Colonic mucosa (tissue), 4 donors: Measurements from ENCODE around the gene PLXNA4. TPM values are rescaled to one million over a fixed set of nuclear protein-coding genes. Genes with fewer than 3 reads are reported as not detected.

Source experiments
- DNase-seq: peaks from one replicate; pipeline ENCODE4 v3.0.0-alpha.2; 2020
- H3K27ac ChIP-seq: fragments of 200-600 bp; one replicate; pipeline ENCODE4 v1.8.0; 2021
- H3K27me3 ChIP-seq: fragments of 200-600 bp; one replicate; pipeline ENCODE4 v1.8.0; 2021
- H3K36me3 ChIP-seq: fragments of 200-600 bp; one replicate; pipeline ENCODE4 v1.8.0; 2021
- H3K4me1 ChIP-seq: fragments of 200-600 bp; one replicate; pipeline ENCODE4 v1.8.0; 2021; ENCODE audit warnings: mild to moderate bottlenecking
- H3K4me3 ChIP-seq: fragments of 200-600 bp; one replicate; pipeline ENCODE4 v1.8.0; 2021
- H3K9ac ChIP-seq, 2 donors: one replicate each; pipeline ENCODE4 v1.7.0; 2013; ENCODE audit warnings: control low read depth in 2 of 2, low read depth in 2 of 2, low read length in 2 of 2
- H3K9me3 ChIP-seq: fragments of 200-600 bp; one replicate; pipeline ENCODE4 v1.8.0; 2021
- intact Hi-C: fragments of 100-400 bp; cut with DNase I; formaldehyde crosslinking; loops from one replicate; pipeline ENCODE4 v1.14.1; 2022
- total RNA-seq, 2 donors: library from RNA; stranded (reverse); fragmentation: NEBNext Ultra II Directional in 1 of 2; extraction: Animal tissue kit (Norgen Biotek cat#: 25700) in 1 of 2; gene quantifications; one replicate each; pipeline ENCODE4 v1.2.1, GENCODE V29; 2021
- TF ChIP-seq, protein P1 (sequence below): fragments of 200-600 bp; IDR thresholded peaks from one replicate; pipeline ENCODE4 v1.8.0; 2022; ENCODE audit warnings: antibody characterized with exemption, mild to moderate bottlenecking
- donor health status: healthy.
- donor health status: DM: no; HTN: no; CAD: no.
- donor health status: DM: no; HTN: no; CAD: no.

PLXNA4 gene
- total RNA-seq, 2 donors from 2014 or later, result 0.15 to 0.77 TPM

DNA sequence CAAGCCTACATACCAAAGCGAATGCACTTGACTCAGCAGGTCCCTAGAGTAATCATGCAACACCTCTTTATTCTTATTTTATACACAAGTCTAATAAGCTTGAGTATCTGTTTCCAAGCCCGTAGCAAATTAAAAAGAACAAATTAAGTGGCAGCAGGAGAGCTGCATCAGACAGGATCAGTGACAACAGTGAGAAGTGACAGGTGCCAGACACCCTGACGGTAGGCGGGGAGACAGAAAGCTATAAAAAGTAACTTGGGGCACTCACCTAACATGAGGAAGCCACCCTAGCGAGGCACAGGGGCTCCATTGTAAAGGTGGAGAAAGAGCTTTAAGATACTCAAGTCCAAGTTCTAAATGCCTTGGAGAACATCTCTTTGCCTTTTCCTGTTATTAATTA is 174.2 kb downstream of the PLXNA4 start:
- Histone ChIP-seq H3K4me3 (no peak overlapping the region), H3K4me1 (no peaks in the 10 kb centered on the region), H3K36me3 (no peaks in the 10 kb centered on the region), H3K9ac (no peak overlapping the region), H3K9me3 (no peaks in the 10 kb centered on the region), H3K27ac (no peak overlapping the region), H3K27me3 (no peaks in the 10 kb centered on the region)
- TF ChIP-seq, protein P1, sequence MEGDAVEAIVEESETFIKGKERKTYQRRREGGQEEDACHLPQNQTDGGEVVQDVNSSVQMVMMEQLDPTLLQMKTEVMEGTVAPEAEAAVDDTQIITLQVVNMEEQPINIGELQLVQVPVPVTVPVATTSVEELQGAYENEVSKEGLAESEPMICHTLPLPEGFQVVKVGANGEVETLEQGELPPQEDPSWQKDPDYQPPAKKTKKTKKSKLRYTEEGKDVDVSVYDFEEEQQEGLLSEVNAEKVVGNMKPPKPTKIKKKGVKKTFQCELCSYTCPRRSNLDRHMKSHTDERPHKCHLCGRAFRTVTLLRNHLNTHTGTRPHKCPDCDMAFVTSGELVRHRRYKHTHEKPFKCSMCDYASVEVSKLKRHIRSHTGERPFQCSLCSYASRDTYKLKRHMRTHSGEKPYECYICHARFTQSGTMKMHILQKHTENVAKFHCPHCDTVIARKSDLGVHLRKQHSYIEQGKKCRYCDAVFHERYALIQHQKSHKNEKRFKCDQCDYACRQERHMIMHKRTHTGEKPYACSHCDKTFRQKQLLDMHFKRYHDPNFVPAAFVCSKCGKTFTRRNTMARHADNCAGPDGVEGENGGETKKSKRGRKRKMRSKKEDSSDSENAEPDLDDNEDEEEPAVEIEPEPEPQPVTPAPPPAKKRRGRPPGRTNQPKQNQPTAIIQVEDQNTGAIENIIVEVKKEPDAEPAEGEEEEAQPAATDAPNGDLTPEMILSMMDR, result no peak
- intact Hi-C loops, result no loop called here
- no peak for DNase-seq

DNA sequence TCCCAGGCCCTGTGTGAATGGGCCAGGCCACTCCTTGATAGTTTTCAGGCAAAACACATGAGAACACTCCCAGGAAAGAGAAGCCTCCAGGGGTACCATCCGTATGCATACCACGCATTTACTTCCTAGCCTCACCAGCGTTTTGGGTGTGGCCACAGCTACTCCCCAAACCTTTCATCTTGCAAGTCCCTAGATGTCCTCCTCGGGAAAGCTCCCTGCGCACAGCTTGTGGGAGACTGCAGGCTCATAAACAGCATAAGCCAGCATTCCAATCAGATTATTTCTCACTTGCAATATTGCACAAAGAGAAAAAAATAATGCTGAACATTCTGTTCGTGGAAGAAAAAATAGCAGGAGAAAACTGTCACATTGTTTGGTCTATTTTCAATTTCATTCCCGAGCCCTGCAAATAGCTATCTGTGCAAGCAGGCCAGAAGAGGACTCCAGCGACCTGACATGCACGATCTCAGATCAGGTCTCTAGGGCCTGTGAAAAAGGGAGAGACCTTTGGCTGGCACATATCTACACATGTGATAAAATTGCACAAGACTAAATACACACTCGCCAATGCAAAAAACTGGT is 175.6 kb downstream of the PLXNA4 start:
- Histone ChIP-seq H3K36me3 (no peaks in the 10 kb centered on the region), H3K9ac (no peak overlapping the region), H3K27me3 (no peaks in the 10 kb centered on the region), H3K27ac (no peak overlapping the region), H3K4me3 (no peak overlapping the region), H3K4me1 (no peaks in the 10 kb centered on the region), H3K9me3 (no peaks in the 10 kb centered on the region)
- DNase-seq, result no peak
- TF ChIP-seq, protein P1, result no peak
- intact Hi-C loops, result no loop called here

DNA sequence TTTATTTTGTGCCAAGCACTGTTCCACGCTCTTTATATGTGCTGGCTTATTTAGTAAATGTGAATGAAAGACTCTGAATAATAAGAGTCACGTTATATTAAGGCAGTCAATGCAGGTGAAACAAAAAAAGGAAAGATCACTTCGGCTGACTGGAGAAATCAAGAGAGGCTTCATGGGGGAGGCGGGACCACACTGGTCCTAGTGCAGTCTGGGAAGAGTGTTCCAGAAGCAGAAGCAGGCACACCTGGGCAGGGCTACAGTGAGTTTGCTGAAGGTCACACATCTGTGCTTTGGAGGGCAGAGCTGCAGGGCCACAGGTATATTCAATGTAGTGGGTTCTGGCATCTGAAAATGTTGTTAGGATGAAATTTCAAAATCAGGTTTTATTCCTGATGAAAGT is 176.9 kb downstream of the PLXNA4 start:
- Histone ChIP-seq H3K27ac (no peak overlapping the region), H3K36me3 (no peaks in the 10 kb centered on the region), H3K4me1 (no peaks in the 10 kb centered on the region), H3K27me3 (no peaks in the 10 kb centered on the region), H3K4me3 (no peak overlapping the region), H3K9me3 (no peaks in the 10 kb centered on the region), H3K9ac (no peak overlapping the region)
- DNase-seq, result no peak
- TF ChIP-seq, protein P1, result no peak
- intact Hi-C loops, result loop anchor here (5.0 kb wide), 1 partner anchor 178 kb away; the partner anchor contains the start of gene PLXNA4

DNA sequence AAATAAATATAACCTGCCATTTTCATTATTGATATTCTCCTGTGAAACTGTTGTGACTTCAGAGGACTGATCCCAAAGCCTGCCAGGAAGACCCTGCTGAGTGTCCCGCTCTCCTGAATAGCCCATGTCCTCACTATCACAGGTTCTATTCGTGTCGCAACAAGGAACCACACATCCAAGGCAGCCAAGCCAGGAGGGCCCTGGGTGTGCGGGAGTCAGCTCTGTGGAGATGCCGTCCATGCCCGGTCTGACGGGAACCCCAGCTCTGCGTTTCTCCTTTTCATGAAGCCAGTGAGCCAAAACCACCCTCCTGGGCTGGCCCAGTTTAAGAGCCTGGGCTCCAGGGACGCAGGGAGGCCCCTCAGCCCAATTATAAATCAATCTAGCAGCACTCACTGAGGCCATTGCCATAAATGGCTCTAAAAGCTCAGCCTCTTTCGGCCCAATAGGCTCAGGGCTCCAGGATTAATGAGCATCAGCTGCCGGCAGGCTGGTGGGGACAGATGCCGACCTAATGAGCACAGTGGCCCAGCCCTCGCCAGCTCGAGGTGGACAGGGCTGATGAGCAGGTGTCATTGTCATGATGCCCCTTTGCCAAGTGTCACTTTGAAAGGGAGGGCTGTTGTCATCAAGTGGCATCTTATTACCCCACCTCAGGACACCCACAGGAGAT is 177.9 kb downstream of the PLXNA4 start:
- H3K4me1 ChIP-seq, result no peaks in the 10 kb centered on the region
- no peak overlapping the region for H3K4me3 ChIP-seq
- H3K27me3 ChIP-seq, result no peaks in the 10 kb centered on the region
- DNase-seq, result no peak
- intact Hi-C loops, result loop anchor here (5.0 kb wide), 1 partner anchor 179 kb away; the partner anchor contains the start of gene PLXNA4
- H3K36me3 ChIP-seq, result no peaks in the 10 kb centered on the region
- no peak overlapping the region for H3K27ac ChIP-seq
- TF ChIP-seq, protein P1, result no peak
- H3K9me3 ChIP-seq, result no peaks in the 10 kb centered on the region
- no peak overlapping the region for H3K9ac ChIP-seq

DNA sequence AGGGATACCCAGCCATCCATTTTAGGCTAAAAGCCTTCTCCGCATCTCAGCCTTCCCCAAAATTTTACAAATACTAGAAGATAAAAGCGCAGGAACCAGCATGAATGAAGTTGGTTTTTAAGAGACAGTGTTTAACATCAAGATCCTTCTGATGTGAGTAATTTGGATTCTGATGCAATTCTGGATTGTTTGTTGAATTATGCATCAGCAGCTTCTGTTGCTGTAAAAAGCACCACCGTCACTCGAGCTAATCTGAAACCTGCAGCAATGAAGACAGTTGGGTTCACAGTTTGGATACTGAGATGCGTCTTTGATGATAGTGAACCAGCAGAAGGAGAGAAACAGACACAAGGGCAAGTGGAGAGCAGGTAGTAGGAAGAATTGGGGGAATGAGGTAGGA is 179.2 kb downstream of the PLXNA4 start:
- no peak overlapping the region for H3K27ac ChIP-seq

More for the DNA sequence above, 179.2 kb downstream of the PLXNA4 start:
- intact Hi-C loops, result loop anchor here (5.0 kb wide), 1 partner anchor 180 kb away; the partner anchor contains the start of gene PLXNA4
- TF ChIP-seq, protein P1, result no peak
- Histone ChIP-seq H3K27me3 (no peaks in the 10 kb centered on the region), H3K9ac (no peak overlapping the region), H3K4me3 (no peak overlapping the region), H3K4me1 (no peaks in the 10 kb centered on the region), H3K36me3 (no peaks in the 10 kb centered on the region), H3K9me3 (no peaks in the 10 kb centered on the region)
- no peak for DNase-seq
